Activated T-cell treated with anti-CD3 and anti-CD28 coated beads, Interleukin-2, amount 50 U/mL, for 24 hours (primary cell): ENCODE data around the gene MYH14.
"Not testable (repeated sequence)": the region's sequence is repeated elsewhere in the genome, so short reads cannot be mapped to it uniquely, and the experiment has no call there.

Source experiments
- DNase-seq: peaks from one replicate; pipeline ENCODE4 v3.0.0-alpha.2; 2020
- H3K27ac Mint-ChIP-seq: 2 replicates; pipeline ENCODE4 v1.8.0; 2020; ENCODE audit warnings: mild to moderate bottlenecking, mixed read lengths
- H3K27me3 Mint-ChIP-seq: 2 replicates; pipeline ENCODE4 v1.8.0; 2020; ENCODE audit warnings: mixed read lengths
- H3K36me3 Mint-ChIP-seq: 2 replicates; pipeline ENCODE4 v1.8.0; 2020; ENCODE audit warnings: low read depth, mixed read lengths
- H3K4me1 Mint-ChIP-seq: 2 replicates; pipeline ENCODE4 v1.8.0; 2020; ENCODE audit warnings: low read depth, mixed read lengths
- H3K4me3 Mint-ChIP-seq: 2 replicates; pipeline ENCODE4 v1.8.0; 2020; ENCODE audit warnings: mild to moderate bottlenecking, moderate library complexity, mixed read lengths
- H3K9me3 Mint-ChIP-seq: 2 replicates; pipeline ENCODE4 v1.8.0; 2020; ENCODE audit warnings: mixed read lengths

Gene MYH14

DNA sequence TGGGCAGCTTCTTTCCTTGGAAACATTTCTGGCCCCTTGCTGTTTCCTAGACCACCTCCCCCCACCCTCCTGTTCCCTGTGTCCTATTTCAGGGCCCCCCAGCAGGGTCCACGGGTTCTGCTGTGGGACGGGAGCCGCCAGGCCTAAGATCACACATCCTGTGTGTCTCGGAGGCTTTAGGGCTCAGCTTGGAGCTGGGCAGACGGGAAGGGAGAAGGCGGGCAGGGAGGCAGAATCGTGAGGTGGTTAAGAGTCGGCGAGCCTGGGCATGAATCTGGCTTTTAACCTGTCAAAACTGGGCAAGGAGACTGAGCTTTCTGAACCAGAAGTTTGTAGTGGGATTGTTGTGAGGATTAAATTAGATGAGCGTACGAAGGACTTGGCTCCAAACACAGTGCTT lies 120.9 kb downstream of the MYH14 start:
- Mint-ChIP-seq H3K9me3 (peaks cover under 1% of the 10 kb centered on the region), H3K36me3 (peaks cover under 1% of the 10 kb centered on the region), H3K4me1 (peaks cover 21% of the 10 kb centered on the region), H3K27me3 (peaks cover 57% of the 10 kb centered on the region), H3K4me3 (no peak overlapping the region), H3K27ac (no peak overlapping the region)
- DNase-seq: no peak

DNA sequence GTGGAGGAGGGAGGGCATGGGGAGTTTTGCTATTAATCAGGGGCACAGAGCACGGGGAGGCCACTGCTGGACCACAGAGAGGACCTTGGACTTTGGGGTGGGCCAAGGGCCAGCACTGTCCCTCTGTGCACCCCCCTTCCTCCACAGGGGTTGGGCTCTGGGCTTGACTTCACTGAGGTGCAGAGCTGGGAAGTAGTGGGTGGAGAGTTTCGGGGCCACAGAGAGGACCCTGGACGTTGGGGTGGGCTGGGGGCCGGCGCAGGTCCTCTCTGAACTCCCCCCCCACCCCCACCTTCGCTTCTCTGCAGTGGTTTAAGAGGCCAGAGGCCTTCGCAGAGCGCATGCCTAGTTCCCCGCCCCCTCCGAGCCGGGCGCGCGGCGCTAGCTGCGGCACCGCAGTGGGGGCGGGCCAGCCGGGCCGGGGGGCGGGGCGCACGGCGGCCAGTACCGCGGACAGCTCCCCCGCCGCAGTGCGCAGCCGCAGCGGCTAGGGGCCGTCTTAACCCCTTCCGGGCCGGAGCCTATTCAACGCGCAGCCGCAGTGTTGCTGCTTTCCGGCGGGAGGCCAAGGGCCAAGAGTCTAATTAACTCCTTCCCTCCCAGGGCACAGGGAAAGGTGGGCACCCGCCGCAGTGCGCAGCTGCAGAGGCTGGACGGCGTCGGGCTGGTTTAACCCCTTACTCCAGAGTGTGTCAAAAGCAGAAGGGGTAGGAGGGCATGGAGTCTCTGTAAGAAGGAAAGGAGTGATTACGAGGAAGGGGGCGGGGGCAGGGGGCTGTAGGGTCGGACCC lies 122.1 kb downstream of the MYH14 start:
- Mint-ChIP-seq H3K27me3 (peaks cover 64% of the 10 kb centered on the region), H3K4me1 (peaks cover 31% of the 10 kb centered on the region), H3K27ac (no peak overlapping the region), H3K9me3 (peaks cover 5% of the 10 kb centered on the region), H3K4me3 (peak overlapping the region; percentile 66), H3K36me3 (peaks cover 5% of the 10 kb centered on the region)
- DNase-seq: peak; percentile 87

DNA sequence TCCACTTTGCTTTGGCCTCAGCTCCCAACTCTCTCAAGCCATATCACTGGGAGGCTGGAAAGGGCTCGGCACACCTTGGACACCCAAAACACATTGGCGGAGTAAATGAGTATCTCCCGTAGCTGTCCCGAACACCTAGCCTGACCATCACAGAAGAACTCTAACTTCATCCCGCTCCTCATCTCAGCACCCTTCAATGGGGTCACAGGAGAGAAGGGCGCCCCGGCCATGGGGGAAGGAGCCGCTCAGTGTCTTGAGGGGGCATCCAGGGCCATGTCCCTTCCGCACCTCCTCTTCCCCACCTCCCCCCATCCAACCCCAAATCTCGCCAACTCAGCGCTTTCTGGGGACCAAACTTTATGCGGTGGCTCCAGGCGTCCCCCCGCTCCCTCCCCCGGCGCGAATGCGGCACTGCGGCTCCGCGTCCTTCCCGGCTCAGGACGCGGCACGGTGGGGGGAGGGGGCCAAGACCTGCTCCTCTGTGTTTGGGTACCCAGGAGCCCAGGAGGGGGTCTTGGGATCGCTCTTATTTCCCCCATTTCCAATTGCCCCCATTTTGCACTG lies 122.8 kb downstream of the MYH14 start:
- H3K4me1 Mint-ChIP-seq: peaks cover 34% of the 10 kb centered on the region
- no peak for DNase-seq
- H3K9me3 Mint-ChIP-seq: peaks cover 5% of the 10 kb centered on the region
- H3K4me3 Mint-ChIP-seq: peak overlapping the region; percentile 66
- H3K36me3 Mint-ChIP-seq: peaks cover 5% of the 10 kb centered on the region
- no peak overlapping the region for H3K27ac Mint-ChIP-seq
- H3K27me3 Mint-ChIP-seq: peaks cover 59% of the 10 kb centered on the region

DNA sequence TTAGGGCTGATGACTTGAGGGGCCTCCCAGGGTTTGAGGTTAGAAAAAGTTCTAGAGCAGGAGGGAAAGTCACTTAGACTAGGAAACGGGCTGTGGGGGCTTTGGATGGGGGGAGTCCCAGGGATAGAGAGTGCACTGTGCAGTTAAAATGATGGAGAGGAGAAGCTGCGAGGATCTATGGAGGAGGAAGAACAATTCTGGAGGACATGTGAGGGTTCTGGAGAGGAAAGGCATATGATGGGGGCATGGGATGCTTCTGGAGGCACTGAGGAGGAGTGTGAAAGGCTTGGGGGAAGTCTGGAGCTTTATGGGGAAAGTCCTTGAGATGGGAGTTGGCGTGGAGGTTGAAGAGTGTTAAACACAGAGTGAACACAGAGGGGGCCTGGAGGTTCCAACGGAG lies 123.6 kb downstream of the MYH14 start:
- peaks cover 64% of the 10 kb centered on the region for H3K27me3 Mint-ChIP-seq

DNA sequence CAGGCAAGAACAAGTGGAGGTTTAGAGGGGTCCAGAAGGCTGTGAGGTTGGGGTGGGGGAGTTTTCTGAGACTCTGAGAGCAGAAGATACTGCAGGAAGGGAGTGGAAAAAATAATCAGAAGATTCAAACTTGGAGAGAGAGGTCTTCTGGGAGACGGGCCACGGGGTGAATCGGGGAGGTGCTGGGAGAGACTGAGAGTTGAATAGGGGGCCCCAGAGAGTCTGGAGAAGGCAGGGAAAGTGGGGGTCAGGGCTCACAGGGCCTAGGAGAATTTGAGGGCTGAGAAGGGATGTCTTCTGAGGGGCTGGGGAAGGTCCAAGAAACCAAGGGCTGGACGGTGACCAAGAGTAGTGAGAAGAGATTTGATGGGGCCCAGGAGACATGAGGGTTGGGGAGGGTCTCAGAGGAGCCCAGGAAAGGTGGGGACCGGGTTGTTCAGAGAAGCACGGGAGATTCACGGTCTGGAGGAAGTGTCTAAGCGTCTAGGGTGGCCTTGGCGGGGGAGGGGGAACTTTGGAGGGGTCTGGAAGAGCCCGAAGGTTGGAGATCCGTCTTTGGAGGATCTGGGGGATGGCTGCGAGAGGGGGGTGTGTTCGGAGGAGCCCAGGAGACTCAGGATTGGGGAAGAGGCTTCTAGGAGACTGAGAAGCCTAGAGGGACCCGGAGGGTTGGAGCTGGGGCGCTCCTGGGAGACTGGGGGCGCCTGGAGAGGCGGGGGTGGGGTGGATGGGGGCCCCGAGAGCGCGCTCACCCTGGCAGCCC lies 124.2 kb downstream of the MYH14 start:
- Mint-ChIP-seq H3K36me3 (peaks cover 5% of the 10 kb centered on the region), H3K27ac (no peak overlapping the region), H3K9me3 (peaks cover 5% of the 10 kb centered on the region), H3K27me3 (peaks cover 67% of the 10 kb centered on the region), H3K4me3 (peak overlapping the region; percentile 66), H3K4me1 (peaks cover 48% of the 10 kb centered on the region)
- no peak for DNase-seq

More for the DNA sequence above, 123.6 kb downstream of the MYH14 start:
- H3K27ac Mint-ChIP-seq: no peak overlapping the region
- H3K36me3 Mint-ChIP-seq: peaks cover 5% of the 10 kb centered on the region
- no peak for DNase-seq
- peaks cover 42% of the 10 kb centered on the region for H3K4me1 Mint-ChIP-seq
- peak overlapping the region; percentile 66 for H3K4me3 Mint-ChIP-seq
- peaks cover 5% of the 10 kb centered on the region for H3K9me3 Mint-ChIP-seq

DNA sequence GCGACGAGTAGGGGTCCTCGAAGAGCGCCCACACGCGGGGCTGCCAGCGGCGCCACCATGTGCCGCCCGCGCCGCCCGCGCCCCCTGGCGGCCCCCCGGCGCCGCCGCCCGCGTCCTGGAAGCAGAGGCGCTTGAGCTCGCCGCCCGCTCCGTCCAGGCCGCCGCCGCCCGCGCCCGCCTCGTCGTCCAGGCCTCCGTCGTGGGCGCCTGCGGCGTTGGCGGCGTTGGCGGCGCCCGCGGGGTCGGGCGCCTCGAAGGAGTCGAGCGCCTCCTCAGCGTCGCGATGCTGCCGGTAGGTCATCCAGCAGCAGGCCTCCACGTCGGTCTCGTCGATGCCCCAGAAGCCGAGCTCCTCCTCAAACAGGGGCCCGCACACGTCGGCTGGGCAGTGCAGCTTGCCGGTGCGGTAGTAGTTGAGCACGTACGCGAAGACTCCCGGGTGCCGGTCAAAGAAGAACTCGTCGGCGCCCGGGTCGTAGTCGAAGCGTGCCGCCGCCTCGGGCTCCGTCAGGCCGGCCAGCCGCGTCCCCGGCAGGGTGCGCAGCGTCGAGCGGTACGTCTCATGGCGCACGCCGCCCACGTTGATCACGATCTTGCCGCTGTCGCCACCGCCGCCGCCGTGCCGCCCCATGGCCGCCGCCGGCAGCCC lies 124.9 kb downstream of the MYH14 start:
- H3K36me3 Mint-ChIP-seq: peaks cover 5% of the 10 kb centered on the region
- peak; percentile 67 for DNase-seq

DNA sequence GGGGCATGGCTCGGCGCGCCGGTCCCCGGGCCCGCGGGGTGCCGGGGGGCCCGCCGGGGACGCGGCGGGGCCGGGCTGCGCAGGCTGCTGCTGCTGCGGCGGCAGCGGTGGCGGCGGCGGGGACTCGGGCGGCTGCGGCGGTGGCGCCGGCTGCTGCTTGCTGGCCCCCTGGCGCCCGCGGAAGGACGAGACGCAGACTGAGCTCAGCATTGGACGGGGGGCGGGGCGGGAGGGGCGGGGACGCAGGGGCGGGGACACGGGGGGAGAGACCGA lies 125.4 kb downstream of the MYH14 start:
- peaks cover 68% of the 10 kb centered on the region for H3K27me3 Mint-ChIP-seq
- peaks cover 56% of the 10 kb centered on the region for H3K4me1 Mint-ChIP-seq
- H3K4me3 Mint-ChIP-seq: no peak overlapping the region
- H3K36me3 Mint-ChIP-seq: peaks cover 6% of the 10 kb centered on the region
- peaks cover 5% of the 10 kb centered on the region for H3K9me3 Mint-ChIP-seq
- no peak for DNase-seq
- no peak overlapping the region for H3K27ac Mint-ChIP-seq

More for the DNA sequence above, 124.9 kb downstream of the MYH14 start:
- Mint-ChIP-seq H3K4me3 (peak overlapping the region; percentile 31), H3K27me3 (peaks cover 69% of the 10 kb centered on the region), H3K9me3 (peaks cover 5% of the 10 kb centered on the region), H3K4me1 (peaks cover 52% of the 10 kb centered on the region), H3K27ac (no peak overlapping the region)

DNA sequence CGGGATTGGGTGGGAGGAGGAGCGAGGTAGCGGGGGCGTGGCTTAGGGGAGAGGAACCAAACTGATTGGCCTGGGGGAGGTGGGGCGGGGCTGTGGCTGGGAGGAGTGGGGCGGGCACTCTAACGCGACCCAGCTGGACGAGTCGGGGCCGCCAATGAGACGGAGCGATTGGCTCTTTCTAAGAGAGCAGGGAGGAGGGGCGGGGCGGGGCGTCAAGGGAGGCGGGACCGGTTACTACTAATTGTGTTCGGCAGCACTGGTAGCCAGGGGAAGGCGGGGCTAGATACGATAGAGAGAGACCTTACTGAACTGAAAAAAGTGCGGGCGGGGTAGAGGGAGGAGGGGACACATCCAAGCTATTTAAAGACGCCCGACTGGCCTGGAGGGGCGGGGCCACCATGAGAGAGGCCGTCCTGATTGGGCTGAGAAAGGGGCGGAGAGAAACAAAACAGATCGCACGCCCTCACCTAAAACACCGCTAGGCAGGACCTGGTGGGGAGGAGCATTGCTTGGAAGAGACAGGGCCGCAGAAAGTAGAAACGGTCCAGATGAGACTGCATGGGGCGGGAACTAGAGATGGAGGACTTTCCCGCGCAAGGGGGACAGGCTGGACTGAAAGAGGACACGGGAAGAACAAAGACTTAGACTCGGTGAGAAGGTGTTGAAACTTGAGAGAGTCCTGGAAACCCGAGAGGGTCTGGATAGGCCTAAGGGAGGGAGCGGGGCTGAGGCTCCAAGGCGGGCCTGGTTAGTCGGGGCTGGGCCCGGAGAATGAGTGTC lies 125.9 kb downstream of the MYH14 start, which contains the start of gene KCNC3:
TSS of gene KCNC3 (minus strand) at position 232 of the 780 bp plus-strand sequence. CDS start 295 bp downstream, outside the sequence.
- DNase-seq: peak; percentile 90
- peaks cover 67% of the 10 kb centered on the region for H3K27me3 Mint-ChIP-seq
- H3K36me3 Mint-ChIP-seq: peaks cover 7% of the 10 kb centered on the region
- peak within 1 kb of the TSS; percentile 76 for H3K27ac Mint-ChIP-seq
- peaks cover 61% of the 10 kb centered on the region for H3K4me1 Mint-ChIP-seq
- H3K9me3 Mint-ChIP-seq: peaks cover 8% of the 10 kb centered on the region
- H3K4me3 Mint-ChIP-seq: peak within 1 kb of the TSS; percentile 66

DNA sequence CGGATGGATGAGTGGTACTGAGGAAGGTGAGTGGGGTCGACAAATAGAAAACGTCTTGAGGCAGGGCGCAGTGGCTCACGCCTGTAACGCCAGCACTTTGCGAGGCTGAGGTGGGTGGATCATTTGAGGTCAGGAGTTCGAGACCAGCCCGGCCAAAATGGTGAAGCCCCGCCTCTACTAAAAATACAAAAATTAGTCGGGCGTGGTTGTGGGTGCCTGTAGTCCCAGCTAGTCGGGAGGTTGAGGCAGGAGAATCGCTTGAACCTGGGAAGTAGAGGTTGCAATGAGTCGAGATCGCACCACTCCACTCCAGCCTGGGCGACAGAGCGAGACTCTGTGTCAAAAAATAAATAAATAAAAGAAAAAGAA lies 126.5 kb downstream of the MYH14 start:
- DNase-seq, H3K9me3 Mint-ChIP-seq, H3K36me3 Mint-ChIP-seq: not testable (repeated sequence)
- Mint-ChIP-seq H3K27ac (peak overlapping the region; percentile 76), H3K4me1 (peaks cover 63% of the 10 kb centered on the region), H3K4me3 (peak overlapping the region; percentile 66), H3K27me3 (peaks cover 65% of the 10 kb centered on the region)

DNA sequence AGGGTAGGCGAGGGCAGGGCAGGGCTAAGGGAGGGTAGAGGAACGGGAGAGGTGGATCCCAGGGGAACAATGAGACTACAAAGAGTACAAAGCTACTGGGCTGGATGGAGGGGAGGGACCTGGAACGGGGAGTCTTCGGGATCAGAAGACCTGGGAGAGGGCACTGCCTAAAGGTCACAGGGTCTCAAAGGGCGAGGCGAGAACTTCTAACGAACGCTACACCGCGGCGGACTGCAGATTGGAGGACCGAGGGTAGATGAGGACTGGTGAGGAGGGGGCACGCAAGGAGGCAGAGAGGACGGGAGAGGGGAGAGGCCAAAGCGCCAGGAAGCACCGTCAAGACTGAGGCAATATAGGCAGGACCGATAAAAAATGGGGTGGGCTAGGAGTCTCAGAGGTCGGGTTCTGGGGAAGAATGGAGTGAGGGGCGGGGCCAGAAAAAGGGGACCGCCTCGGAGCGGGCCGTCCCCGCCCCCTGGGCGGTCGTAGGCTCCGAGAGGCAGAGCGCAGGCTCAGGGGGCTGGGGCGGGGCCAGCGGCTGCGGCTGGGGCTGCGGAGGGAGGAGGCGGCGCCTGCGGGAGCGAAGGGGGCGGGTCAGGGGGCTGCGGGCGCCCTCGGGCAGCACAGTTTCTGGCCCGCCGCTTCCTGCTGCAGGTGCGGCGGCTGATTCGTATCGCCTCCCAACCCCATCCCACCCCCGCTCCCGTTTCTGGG lies 127.1 kb downstream of the MYH14 start:
- Mint-ChIP-seq H3K4me3 (peak overlapping the region; percentile 66), H3K27ac (peak overlapping the region; percentile 65), H3K36me3 (peaks cover 7% of the 10 kb centered on the region), H3K4me1 (peaks cover 68% of the 10 kb centered on the region), H3K27me3 (peaks cover 68% of the 10 kb centered on the region), H3K9me3 (peaks cover 8% of the 10 kb centered on the region)
- DNase-seq: peak; percentile 84

DNA sequence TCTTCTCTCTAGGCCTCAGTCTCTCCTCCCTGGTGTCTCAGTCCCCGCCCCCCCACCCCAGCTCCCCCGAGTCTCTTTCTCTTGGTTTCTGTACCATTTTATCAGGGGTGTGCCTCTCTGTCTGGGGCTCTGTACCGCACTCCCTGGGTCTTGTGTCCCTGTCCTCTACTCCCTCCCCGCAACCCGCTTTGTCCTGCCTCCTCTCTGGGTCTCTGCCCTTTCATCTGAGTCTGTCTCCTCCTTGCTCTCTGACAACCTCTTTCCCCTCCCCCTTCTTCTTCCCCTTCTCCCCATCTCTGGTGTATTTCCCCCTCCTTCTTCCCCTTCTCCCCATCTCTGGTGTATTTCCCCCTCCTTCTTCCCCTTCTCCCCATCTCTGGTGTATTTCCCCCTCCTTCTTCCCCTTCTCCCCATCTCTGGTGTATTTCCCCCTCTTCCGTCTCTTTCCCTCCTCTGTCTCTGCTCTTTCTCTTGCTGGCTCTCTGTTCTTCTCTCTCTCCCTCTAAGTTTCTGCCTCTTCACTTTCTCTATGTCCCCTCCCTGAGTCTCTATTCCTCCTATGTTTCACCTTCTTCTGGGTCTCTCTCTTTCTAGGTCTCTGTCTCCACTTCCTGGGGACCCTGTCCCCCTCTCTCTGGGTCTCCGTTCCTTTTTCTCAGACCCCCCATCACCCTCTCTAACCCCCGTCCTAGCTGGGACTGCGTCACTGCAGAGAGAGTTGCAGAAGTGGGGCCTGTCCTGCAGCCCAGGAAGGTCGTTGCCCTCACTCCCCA lies 128.0 kb downstream of the MYH14 start:
- Mint-ChIP-seq H3K4me1 (peaks cover 69% of the 10 kb centered on the region), H3K36me3 (peaks cover 7% of the 10 kb centered on the region), H3K27me3 (peaks cover 65% of the 10 kb centered on the region), H3K27ac (peak overlapping the region; percentile 68), H3K4me3 (peak overlapping the region; percentile 73), H3K9me3 (peaks cover 8% of the 10 kb centered on the region)
- no peak for DNase-seq

DNA sequence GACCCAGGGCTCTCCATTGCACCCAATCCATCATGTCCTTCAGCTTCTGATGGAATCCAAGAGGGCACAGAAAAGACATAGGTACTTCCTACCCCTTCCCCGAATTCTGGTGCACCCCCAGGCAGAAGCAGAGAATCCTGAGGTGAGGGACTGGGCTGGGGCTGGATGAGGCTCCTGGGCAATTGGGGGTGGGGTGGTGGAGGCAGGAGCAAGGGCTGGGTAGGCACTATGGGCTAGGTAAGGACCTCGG lies 128.5 kb downstream of the MYH14 start:
- H3K4me3 Mint-ChIP-seq: peak overlapping the region; percentile 73
- peaks cover 59% of the 10 kb centered on the region for H3K27me3 Mint-ChIP-seq
- peaks cover 8% of the 10 kb centered on the region for H3K9me3 Mint-ChIP-seq
- H3K4me1 Mint-ChIP-seq: peaks cover 64% of the 10 kb centered on the region
- peaks cover 7% of the 10 kb centered on the region for H3K36me3 Mint-ChIP-seq
- no peak overlapping the region for H3K27ac Mint-ChIP-seq
- DNase-seq: no peak
